ENCODE data around the gene CCDC159.
"Not testable (repeated sequence)": the region's sequence is repeated elsewhere in the genome, so short reads cannot be mapped to it uniquely, and the experiment has no call there.

Gene CCDC159

GRCh38 chr19:11346104-11346940 is at the start of gene CCDC159, which contains the start of gene TMEM205:
Gene CCDC159 (plus strand): TSS chr19:11346519. CDS start chr19:11346607, 88 bp downstream.
Gene TMEM205 (minus strand): TSS chr19:11346268. CDS start chr19:11345619, 649 bp downstream.
- peak; percentile 98 for DNase-seq

DNA sequence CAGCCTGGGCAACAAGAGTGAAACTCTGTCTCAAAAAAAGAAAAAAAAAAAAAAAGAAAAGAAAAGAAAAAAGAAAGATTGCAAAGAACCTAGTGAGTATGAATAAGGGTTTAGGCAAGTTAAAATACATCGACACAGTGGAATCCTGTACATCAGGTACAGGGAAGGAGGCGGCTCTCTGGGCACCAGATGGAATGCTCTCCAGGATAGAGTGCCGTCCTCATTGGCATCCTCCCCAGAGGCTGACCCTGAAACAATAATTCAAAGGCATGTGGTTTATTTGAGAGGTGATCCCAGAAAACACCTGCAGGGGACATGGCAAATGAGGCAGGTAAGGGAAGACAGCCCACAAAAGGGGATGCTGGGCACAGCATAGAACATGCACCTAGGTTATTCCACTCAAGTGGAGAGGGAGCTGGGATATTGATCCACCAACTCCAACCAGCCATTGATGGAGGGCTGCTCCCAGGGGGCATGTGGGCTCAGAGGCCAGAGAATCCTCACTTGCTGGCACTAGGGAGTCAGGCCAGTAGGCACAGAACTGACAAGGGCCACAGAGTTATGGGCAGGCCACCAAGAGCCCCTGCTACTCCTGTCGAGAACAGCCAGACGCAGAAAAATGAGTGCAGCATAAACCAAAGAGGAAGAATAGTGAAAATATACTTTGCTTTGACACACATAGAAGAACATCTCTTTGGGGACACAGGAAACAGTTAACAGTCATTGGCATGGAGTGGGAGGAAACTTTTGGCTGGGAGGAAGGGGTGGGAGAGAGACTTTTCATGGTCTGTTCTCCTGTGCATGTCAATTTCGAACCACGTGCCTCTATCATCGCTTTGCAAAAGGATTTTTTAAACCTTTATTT is 46.1 kb upstream of the CCDC159 start:
- no peak for DNase-seq

DNA sequence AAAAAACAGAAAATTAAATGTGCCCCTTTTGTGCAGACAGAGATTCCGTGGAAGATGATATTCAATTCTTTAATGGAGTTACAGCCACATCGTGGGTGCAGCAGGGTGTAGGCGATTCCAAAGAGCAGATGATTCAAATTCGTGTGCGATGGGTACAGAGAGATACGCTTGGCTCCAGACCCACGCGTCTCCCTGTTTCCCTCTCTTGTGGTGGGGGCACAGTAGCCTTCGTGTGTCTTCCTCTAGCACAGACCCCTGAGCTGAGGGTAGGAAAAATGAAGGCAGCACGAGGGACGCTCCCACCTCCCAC is 45.6 kb upstream of the CCDC159 start:
- DNase-seq, result no peak

DNA sequence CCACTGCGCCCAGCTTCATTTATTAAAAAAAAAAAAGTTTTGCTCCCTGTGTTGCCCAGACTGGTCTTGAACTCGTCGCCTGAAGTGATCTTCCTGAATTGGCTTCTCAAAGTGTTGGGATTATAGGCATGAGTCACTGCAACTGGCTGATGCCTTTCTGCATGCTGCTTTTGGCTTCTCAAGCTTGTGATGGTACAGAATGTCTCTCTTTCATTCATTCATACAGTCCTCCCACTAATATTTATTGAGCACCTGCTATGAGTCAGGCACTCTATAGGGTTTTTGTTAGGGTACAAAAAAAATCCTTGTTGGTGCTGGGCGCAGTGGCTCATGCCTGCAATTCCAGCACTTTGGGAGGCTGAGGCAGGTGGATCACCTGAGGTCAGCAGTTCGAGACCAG is 41.4 kb upstream of the CCDC159 start:
- no peak for DNase-seq

DNA sequence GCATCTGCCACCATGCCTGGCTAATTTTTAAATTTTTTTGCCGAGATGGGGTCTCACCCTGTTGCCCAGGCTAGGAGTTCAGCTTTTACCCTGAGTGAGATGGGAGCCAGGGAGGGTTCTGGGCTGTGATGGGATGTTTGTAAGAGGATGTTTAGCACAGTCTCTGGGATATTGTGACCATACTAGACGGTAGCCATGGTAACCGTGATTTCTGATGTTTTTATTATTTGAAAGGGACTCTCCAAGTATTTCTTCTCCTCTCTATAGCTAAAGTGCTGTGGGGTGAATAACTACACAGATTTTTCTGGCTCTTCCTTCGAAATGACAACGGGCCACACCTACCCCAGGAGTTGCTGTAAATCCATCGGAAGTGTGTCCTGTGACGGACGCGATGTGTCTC is 40.0 kb upstream of the CCDC159 start:
- no peak for DNase-seq

DNA sequence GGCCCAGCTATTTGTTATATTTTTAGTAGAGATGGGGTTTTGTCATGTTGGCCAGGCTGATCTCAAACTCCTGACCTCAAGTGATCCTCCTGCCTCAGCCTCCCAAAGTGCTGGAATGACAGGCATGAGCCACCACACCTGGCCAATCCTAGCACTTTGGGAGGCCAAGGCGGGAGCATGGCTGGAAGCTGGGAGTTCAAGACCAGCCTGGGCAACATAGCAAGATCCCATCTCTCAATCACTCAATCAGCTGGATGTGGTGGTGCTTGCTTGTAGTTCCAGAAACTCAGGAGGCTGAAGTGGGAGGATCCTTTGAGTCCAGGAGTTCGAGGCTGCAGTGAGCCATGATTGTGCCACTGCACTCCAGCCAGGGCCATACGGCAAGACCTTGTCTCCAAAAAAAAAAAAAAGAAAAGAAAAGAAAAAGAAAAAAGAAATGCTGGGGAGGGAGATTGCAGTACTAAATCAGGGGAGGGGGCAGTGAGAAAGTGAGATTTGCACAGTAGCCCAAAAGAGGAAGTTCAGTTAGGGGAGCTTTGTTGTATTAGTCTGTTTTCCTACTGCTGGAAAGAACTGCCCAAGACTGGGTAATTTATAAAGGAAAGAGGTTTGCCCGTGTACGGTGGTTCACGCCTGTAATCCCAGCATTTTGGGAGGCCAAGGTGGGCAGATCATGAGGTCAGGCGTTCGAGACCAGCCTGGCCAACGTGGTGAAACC is 25.9 kb upstream of the CCDC159 start:
- not testable (repeated sequence) for DNase-seq

DNA sequence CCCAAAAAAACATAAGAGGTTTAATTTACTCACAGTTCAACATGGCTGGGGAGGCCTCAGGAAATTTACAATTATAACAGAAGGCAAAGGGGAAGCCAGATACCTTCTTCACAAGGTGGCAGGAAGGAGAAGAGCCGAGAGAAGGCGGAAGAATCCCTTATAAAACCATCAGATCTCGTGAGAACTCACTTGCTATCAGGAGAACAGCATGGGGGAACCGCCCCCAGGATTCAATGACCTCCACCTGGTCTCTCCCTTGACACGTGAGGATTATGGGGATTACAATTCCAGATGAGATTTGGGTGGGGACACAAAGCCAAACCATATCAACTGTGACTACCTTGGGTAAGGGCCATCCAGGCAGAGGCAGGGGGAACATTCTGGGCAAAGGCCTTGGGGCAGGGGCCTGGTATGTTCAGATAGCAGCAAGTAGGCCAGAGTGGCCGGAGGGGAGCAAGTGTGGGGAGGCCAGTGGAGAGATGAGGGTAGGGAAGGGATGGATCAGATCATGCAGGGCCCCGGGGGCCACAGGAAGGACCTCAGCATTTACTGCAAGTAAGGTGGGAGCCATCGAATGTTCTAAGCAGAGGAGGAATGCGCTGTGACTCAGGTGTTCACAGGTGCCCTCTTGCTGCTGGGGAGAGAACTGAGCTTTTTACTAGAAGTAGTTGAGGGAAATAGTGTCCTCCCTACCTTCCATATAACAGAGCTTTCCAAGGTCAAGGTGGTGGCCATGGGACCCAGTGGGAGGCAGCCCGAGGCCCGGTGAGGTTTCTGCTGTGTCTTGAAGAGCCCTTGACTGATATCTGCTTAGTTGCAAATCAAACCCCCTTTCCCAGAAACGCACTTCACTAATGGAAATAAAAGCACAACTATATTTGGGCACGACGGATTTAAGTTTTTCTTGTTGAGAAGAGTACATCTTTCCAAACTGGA is 24.9 kb upstream of the CCDC159 start:
- DNase-seq, result no peak

- DNase-seq, result no peak
These were observed 23.9 kb upstream of the CCDC159 start for GRCh38 chr19:11322269-11323024.

DNA sequence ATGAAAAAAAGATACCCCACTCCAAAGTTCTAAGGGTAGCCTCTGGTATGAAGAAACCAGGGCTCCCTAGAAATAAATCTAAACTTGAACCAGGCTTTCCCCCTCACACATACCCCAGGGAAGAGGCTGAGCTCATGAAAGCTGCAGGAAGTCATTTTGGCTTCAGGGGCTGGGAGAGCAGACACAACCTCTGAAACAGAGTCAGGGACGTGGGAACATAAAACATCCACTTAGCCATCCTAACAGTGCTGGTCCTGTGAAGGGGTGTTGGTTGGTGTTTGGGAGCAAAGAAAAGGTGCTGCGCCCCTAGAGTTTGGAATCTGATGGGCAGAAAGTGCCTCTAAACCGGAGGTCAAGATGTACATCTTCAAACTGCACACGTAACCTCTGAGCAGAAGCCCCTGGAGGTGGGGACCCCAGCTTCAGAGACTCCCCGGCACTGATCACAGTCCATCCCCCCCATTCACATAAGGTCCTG is 22.7 kb upstream of the CCDC159 start:
- no peak for DNase-seq

GRCh38 chr19:11324079-11324661 is 22.1 kb upstream of the CCDC159 start:
- DNase-seq, result peak; percentile 66

GRCh38 chr19:11324748-11325389 is 21.4 kb upstream of the CCDC159 start:
- no peak for DNase-seq

DNA sequence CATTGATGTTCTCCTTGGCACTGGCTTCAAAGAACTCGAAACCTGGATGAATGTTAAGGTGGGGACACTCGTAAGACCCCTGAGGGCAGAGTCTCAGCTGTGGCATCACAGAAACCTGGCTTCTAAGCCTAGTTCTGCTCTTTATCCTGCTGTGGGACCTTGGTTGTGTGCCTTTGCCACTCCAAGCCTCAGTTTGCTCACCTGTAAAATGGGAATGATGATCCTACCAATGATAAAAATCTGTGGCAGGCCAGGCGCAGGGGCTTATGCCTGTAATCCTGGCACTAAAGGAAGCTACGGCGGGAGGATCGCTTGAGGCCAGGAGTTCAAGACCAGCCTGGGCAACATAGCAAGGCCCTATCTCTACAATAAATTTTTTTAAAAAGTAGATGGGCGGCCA is 20.8 kb upstream of the CCDC159 start:
- no peak for DNase-seq

DNA sequence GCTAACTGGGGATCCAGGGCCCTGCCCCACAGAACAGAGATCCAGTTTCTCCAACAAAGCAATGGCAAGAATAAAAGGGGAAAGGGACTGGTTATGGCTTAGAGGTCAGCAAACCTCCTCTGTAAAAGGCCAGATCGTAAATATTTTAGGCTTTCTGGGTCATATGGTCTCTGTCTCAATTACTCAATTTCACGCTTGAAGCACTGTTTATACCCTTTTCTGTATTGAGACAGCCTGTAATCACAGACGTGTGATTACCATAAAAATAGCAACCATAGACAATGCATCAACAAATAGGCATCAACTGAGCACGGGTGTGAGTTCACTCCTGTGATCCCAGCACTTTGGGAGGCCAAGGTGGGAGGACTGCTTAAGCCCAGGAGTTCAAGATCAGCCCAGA is 16.2 kb upstream of the CCDC159 start:
- DNase-seq, result no peak

DNA sequence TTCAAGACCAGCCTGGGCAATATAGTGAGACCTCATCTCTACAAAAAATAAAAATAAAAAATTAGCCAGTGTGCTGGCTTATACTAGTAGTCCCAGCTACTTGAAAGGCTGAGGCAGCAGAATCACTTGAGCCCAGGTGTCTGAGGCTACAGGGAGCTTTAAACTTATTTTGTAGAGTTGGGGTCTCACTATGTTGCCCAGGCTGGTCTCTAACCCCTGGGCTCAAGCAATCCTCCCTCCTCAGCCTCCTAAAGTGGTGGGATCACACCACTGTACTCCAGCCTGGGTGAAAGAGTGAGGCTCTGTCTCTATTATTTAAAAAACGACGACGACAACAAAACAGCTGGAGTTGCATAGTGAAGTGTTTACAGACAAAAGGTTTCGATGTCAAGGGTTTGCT is 14.8 kb upstream of the CCDC159 start:
- DNase-seq, result no peak

DNA sequence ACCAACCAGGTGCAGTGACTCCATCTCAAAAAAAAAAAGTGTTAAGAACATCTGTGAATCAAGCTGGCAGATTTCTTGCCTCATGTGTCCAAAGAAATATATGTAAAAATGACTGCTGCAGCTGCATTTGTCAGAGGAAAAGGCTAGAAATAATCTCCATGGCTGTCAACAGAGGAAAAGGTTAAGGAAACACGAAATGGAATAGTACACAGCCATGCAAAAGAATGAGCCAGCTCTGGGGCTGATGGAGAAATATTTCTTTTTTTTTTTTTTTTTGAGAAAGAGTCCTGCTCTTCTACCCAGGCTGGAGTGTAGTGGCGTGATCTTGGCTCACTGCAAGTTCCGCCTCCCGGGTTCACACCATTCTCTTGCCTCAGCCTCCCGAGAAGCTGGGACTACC is 13.5 kb upstream of the CCDC159 start:
- no peak for DNase-seq

DNA sequence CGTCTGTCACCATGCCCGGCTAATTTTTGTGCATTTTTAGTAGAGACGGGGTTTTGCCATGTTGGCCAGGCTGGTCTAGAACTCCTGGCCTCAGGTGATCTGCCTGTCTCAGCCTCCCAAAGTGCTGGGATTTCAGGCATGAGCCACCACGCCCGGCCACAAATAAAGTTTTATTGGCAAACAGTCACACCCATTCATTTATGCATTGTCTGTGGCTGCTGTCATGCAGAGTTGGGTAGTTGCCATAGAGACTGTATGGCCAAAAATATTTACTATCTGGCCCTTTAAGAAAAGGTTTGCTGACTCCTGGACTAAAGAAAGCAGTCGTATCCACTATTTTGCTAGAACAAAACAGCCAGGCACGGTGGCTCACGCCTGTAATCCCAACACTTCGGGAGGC is 12.5 kb upstream of the CCDC159 start:
- DNase-seq, result not testable (repeated sequence)

DNA sequence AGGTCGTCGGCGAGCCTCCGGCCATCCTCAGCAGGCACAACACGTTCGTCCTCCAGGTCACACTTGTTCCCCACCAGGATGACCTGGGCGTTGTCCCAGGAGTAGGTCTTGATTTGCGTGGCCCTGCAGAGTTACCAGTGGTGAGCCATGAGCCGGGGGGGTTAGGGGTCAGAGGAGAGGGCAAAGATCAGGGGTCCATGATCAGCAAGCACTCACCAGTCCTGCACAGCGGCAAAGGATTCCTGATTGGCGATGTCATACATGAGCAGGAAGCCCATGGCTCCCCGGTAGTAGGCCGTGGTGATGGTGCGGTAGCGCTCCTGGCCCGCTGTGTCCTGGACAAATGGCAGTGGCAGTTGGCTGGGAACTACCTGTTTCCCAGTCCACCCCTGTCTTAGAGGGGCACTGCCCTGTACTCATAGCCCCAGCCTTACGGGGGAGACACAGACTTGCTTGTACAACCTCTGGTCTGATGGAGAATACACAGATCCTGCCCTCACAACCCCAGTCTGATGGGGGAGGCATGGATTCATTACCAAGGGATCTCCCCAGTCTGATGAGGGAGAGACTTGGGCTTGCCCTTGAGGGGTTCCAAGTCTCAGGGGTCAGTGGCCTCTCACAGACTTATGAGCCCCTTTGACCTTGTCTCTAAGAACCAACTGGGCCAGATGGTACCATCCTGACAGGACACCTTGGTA is 10.7 kb upstream of the CCDC159 start:
- no peak for DNase-seq

GRCh38 chr19:11337080-11337479 is 9.2 kb upstream of the CCDC159 start:
- no peak for DNase-seq

GRCh38 chr19:11338121-11338520 is 8.2 kb upstream of the CCDC159 start:
- no peak for DNase-seq
